Bronchial epithelial cell (primary cell): Measurements from ENCODE around the gene RBM12. TPM values are rescaled to one million over a fixed set of nuclear protein-coding genes. Genes with fewer than 3 reads are reported as not detected.

ENCODE experiments used
- DNase-seq: peaks from one replicate; pipeline ENCODE4 v3.0.0-alpha.2; 2010; ENCODE audit warnings: low read depth
- FAIRE-seq: peaks from 2 replicates; lab custom pipeline; 2011; peaks lifted over from hg19 to GRCh38; lab: Jason Lieb, UNC
- H3K27me3 ChIP-seq: 2 replicates; pipeline ENCODE4 v1.5.1; 2011; ENCODE audit warnings: low read length; ENCODE audit not compliant: control insufficient read depth, insufficient read depth
- H3K36me3 ChIP-seq: 2 replicates; pipeline ENCODE4 v1.5.1; 2011; ENCODE audit warnings: low read length; ENCODE audit not compliant: control insufficient read depth, insufficient read depth
- H3K4me3 ChIP-seq: 2 replicates; pipeline ENCODE4 v1.5.1; 2011; ENCODE audit warnings: mild to moderate bottlenecking, low read depth, low read length, control low read depth
- total RNA-seq: library from RNA; depleted of rRNA; stranded (reverse); fragments of >200 nt; gene quantifications from 2 replicates; pipeline ENCODE4 v1.2.1, GENCODE V29; 2014
- TF ChIP-seq, protein P1 (sequence below): IDR thresholded peaks from 2 replicates; pipeline ENCODE4 v1.5.1; 2011; ENCODE audit warnings: mild to moderate bottlenecking, moderate library complexity, low read length, control low read depth, inconsistent platforms; ENCODE audit not compliant: insufficient read depth, severe bottlenecking

RBM12 gene
- total RNA-seq, 1 donor from 2014 or later = 40.0 TPM

- TF ChIP-seq, protein P1, sequence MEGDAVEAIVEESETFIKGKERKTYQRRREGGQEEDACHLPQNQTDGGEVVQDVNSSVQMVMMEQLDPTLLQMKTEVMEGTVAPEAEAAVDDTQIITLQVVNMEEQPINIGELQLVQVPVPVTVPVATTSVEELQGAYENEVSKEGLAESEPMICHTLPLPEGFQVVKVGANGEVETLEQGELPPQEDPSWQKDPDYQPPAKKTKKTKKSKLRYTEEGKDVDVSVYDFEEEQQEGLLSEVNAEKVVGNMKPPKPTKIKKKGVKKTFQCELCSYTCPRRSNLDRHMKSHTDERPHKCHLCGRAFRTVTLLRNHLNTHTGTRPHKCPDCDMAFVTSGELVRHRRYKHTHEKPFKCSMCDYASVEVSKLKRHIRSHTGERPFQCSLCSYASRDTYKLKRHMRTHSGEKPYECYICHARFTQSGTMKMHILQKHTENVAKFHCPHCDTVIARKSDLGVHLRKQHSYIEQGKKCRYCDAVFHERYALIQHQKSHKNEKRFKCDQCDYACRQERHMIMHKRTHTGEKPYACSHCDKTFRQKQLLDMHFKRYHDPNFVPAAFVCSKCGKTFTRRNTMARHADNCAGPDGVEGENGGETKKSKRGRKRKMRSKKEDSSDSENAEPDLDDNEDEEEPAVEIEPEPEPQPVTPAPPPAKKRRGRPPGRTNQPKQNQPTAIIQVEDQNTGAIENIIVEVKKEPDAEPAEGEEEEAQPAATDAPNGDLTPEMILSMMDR = no peak
- no peak for FAIRE-seq
- Histone ChIP-seq H3K36me3 (peaks cover 3% of the 10 kb centered on the region), H3K4me3 (no peak overlapping the region), H3K27me3 (no peaks in the 10 kb centered on the region)
- no peak for DNase-seq
These were observed 17.3 kb upstream of the RBM12 start for GRCh38 chr20:35681960-35682359.

GRCh38 chr20:35680452-35681183 is 15.9 kb upstream of the RBM12 start:
- TF ChIP-seq, protein P1 = no peak
- Histone ChIP-seq H3K27me3 (no peaks in the 10 kb centered on the region), H3K4me3 (no peak overlapping the region), H3K36me3 (peaks cover 3% of the 10 kb centered on the region)
- DNase-seq (no peak), FAIRE-seq (no peak)

GRCh38 chr20:35674921-35675320 is 10.2 kb upstream of the RBM12 start:
- no peak for FAIRE-seq
- Histone ChIP-seq H3K27me3 (no peaks in the 10 kb centered on the region), H3K36me3 (peaks cover 9% of the 10 kb centered on the region)

GRCh38 chr20:35673884-35674283 is 9.2 kb upstream of the RBM12 start:
- H3K27me3 ChIP-seq = no peaks in the 10 kb centered on the region
- TF ChIP-seq, protein P1 = no peak
- peaks cover 12% of the 10 kb centered on the region for H3K36me3 ChIP-seq
- FAIRE-seq (no peak), DNase-seq (no peak)
- no peak overlapping the region for H3K4me3 ChIP-seq

More at GRCh38 chr20:35674921-35675320, 10.2 kb upstream of the RBM12 start:
- TF ChIP-seq, protein P1 = no peak
- no peak overlapping the region for H3K4me3 ChIP-seq
- DNase-seq = no peak

DNA sequence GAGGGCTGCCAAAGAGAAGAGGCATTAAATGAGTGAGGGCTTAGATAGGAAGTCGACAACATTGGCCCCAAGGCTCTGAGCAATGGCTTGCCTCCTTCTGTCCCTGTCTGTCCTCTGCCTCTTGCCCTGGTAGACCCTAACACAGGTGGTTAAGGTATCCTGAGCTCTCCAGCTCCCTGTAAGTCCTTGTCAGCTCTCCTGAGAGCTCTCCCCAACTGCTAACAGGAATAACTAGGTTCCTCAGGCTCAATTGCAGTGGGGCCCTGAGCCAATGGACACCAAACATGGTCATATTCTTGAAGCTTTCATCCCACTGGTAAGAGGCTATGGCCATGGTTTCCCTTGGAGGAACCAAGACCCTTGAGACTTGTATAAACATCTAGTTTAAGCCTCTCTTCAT is 5.0 kb upstream of the RBM12 start:
- Histone ChIP-seq H3K36me3 (peaks cover 10% of the 10 kb centered on the region), H3K4me3 (no peak overlapping the region), H3K27me3 (no peaks in the 10 kb centered on the region)
- FAIRE-seq (no peak), DNase-seq (no peak)
- TF ChIP-seq, protein P1 = no peak

DNA sequence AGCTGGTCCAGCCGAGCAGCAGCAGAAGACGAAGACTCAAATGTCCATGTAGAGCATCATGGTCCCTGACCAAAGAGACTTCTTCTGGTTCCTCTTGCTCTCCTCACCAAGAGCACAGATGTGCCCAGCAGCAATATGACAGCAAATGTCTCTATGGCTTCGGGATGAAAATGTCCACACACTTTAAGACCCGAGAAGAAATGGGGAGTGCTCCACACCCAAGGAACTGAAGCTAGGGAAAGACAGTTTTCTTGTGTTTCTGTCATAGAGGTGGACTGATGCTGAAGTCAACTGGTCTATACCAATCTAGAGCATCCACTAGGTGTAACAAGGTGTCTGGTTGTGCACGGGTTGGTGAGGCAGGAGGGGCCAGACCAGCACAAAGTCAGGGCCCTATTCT is 4.5 kb upstream of the RBM12 start:
- H3K4me3 ChIP-seq = no peak overlapping the region
- FAIRE-seq (no peak), DNase-seq (no peak)
- TF ChIP-seq, protein P1 = no peak
- peaks cover 9% of the 10 kb centered on the region for H3K36me3 ChIP-seq
- H3K27me3 ChIP-seq = no peaks in the 10 kb centered on the region
